HG03460 (cell line): ENCODE measurements around the gene LRRC41.
"Not testable (repeated sequence)": the region's sequence is repeated elsewhere in the genome, so short reads cannot be mapped to it uniquely, and the experiment has no call there.

Source experiments
- ATAC-seq: cut with Tn5 transposase; IDR thresholded peaks from one replicate; pipeline ENCODE4 v1.9.1; 2021; ENCODE audit not compliant: unreplicated experiment

LRRC41 gene

GRCh38 chr1:46303038-46303871 lies at the start of gene LRRC41, which contains the start of gene UQCRH:
Gene LRRC41 (minus strand): TSS chr1:46303616. CDS start chr1:46303322, 294 bp downstream.
Gene UQCRH (plus strand): TSS chr1:46303698. CDS start chr1:46303767, 69 bp downstream.
- peak; percentile 73 for ATAC-seq

- ATAC-seq, result no peak
These were observed 48.9 kb upstream of the LRRC41 start for GRCh38 chr1:46352363-46352762.

- no peak for ATAC-seq
These were observed 41.9 kb upstream of the LRRC41 start for GRCh38 chr1:46345281-46345680.

GRCh38 chr1:46344481-46344880 lies 41.1 kb upstream of the LRRC41 start:
- ATAC-seq, result no peak

GRCh38 chr1:46343705-46344104 lies 40.3 kb upstream of the LRRC41 start:
- no peak for ATAC-seq

GRCh38 chr1:46343351-46343695 lies 39.9 kb upstream of the LRRC41 start:
- ATAC-seq, result no peak

- no peak for ATAC-seq
These were observed 39.4 kb upstream of the LRRC41 start for GRCh38 chr1:46342677-46343350.

- no peak for ATAC-seq
These were observed 38.8 kb upstream of the LRRC41 start for GRCh38 chr1:46342084-46342656.

- ATAC-seq, result no peak
These were observed 38.0 kb upstream of the LRRC41 start for GRCh38 chr1:46341222-46342083.

GRCh38 chr1:46340404-46341221 lies 37.2 kb upstream of the LRRC41 start, which contains the start of gene NSUN4:
Gene NSUN4 (plus strand): TSS chr1:46340807. CDS start chr1:46340827, 20 bp downstream.
- ATAC-seq, result peak; percentile 70

GRCh38 chr1:46337409-46337808 lies 34.0 kb upstream of the LRRC41 start:
- ATAC-seq, result not testable (repeated sequence)

- ATAC-seq, result no peak
These were observed 31.7 kb upstream of the LRRC41 start for GRCh38 chr1:46335081-46335480.

- ATAC-seq, result no peak
These were observed 30.6 kb upstream of the LRRC41 start for GRCh38 chr1:46334030-46334384.

- ATAC-seq, result peak; percentile 42
These were observed 30.0 kb upstream of the LRRC41 start for GRCh38 chr1:46333300-46334029.

- peak; percentile 39 for ATAC-seq
These were observed 28.5 kb upstream of the LRRC41 start for GRCh38 chr1:46331786-46332540.

- not testable (repeated sequence) for ATAC-seq
These were observed 27.0 kb upstream of the LRRC41 start for GRCh38 chr1:46330381-46330780.

- ATAC-seq, result not testable (repeated sequence)
These were observed 26.4 kb upstream of the LRRC41 start for GRCh38 chr1:46329807-46330206.

GRCh38 chr1:46328182-46328581 lies 24.8 kb upstream of the LRRC41 start:
- not testable (repeated sequence) for ATAC-seq
